Measurements from ENCODE around the gene TMEM63C.

DNA sequence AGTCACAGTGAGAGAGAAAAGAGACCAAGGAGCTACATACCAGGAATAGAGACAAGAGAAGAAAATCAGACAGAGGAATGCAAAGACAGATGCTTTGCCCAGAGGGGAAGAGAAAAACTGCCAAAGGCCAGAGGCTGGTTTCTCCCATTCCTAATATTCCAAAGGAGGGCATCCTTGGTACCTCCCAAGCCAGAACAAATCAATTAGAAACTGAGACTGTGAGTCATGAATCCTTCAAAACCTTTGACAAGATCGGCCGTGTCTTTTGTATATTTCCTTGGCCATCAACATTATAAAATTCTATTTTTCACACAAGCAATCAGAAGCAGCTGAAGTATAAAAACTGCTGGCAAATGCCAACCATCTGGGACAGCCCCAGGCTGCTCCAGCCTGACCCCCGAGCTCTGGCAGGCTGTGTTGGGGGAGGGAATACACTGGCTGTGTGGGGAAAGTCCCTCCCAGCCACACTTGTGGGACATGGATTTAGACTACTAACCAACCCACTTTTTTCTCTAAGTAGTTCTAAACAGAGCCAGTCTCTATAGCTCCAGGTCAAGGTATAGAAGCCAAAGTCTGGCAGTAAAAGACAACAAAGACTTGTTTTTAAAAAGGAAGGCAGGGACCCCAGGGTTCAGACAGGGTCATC lies 125.4 kb downstream of the TMEM63C start:
- no peak for TF ChIP-seq GATA1 (IDR thresholded peaks at IDR 0.05; ENCODE audit: low read depth, low read length)
- TF ChIP-seq POLR2A (IDR thresholded peaks at IDR 0.05; ENCODE audit: low read length): no peak
